ENCODE measurements around the gene LMF1. TPM values are rescaled to one million over a fixed set of nuclear protein-coding genes. Genes with fewer than 3 reads are reported as not detected.

Gene LMF1
- polyA plus RNA-seq, 2 donors: 8.2 to 17.2 TPM

- WGBS, 2 donors: 74 to 75% methylated on average over 38 to 41 of the region's 41 CpGs
- Histone ChIP-seq H3K4me3 (ENCODE audit: low read depth in 1 of 2, low read length in 2 of 2) (no peak overlapping the region), H3K27me3 (ENCODE audit: control insufficient read depth in 1 of 2, insufficient read depth in 2 of 2, low read length in 2 of 2) (no peaks in the 10 kb centered on the region), H3K4me1 (ENCODE audit: control insufficient read depth in 2 of 2, insufficient read depth in 2 of 2, low read length in 1 of 2) (peaks cover 0 to 22% of the 10 kb centered on the region in 2 donors), H3K36me3 (ENCODE audit: control insufficient read depth in 2 of 2, insufficient read depth in 2 of 2, low read length in 1 of 2) (no peaks in the 10 kb centered on the region), H3K27ac (ENCODE audit: low read depth in 2 of 2, low read length in 1 of 2) (no peak overlapping the region), H3K9me3 (ENCODE audit: control insufficient read depth in 2 of 2, insufficient read depth in 1 of 2, low read depth in 1 of 2, low read length in 1 of 2) (no peaks in the 10 kb centered on the region)
Observed at GRCh38 chr16:1003391-1004347, 32.9 kb upstream of the LMF1 start.

GRCh38 chr16:1002399-1003166 is 31.8 kb upstream of the LMF1 start:
- H3K9me3 ChIP-seq (ENCODE audit: control insufficient read depth in 2 of 2, insufficient read depth in 1 of 2, low read depth in 1 of 2, low read length in 1 of 2): no peaks in the 10 kb centered on the region
- H3K4me3 ChIP-seq (ENCODE audit: low read depth in 1 of 2, low read length in 2 of 2): no peak overlapping the region
- H3K27me3 ChIP-seq (ENCODE audit: control insufficient read depth in 1 of 2, insufficient read depth in 2 of 2, low read length in 2 of 2): no peaks in the 10 kb centered on the region
- 52 to 61% methylated on average over 46 of the region's 46 CpGs for WGBS, 2 donors
- H3K36me3 ChIP-seq (ENCODE audit: control insufficient read depth in 2 of 2, insufficient read depth in 2 of 2, low read length in 1 of 2): no peaks in the 10 kb centered on the region
- H3K27ac ChIP-seq (ENCODE audit: low read depth in 2 of 2, low read length in 1 of 2): no peak overlapping the region
- H3K4me1 ChIP-seq (ENCODE audit: control insufficient read depth in 2 of 2, insufficient read depth in 2 of 2, low read length in 1 of 2): peaks cover 0 to 21% of the 10 kb centered on the region in 2 donors

- Histone ChIP-seq H3K9me3 (ENCODE audit: control insufficient read depth in 2 of 2, insufficient read depth in 1 of 2, low read depth in 1 of 2, low read length in 1 of 2) (peaks cover 0 to 4% of the 10 kb centered on the region in 2 donors), H3K27ac (ENCODE audit: low read depth in 2 of 2, low read length in 1 of 2) (no peak overlapping the region), H3K4me3 (ENCODE audit: low read depth in 1 of 2, low read length in 2 of 2) (no peak overlapping the region), H3K4me1 (ENCODE audit: control insufficient read depth in 2 of 2, insufficient read depth in 2 of 2, low read length in 1 of 2) (peaks cover 0 to 15% of the 10 kb centered on the region in 2 donors), H3K27me3 (ENCODE audit: control insufficient read depth in 1 of 2, insufficient read depth in 2 of 2, low read length in 2 of 2) (peaks cover 0 to 7% of the 10 kb centered on the region in 2 donors), H3K36me3 (ENCODE audit: control insufficient read depth in 2 of 2, insufficient read depth in 2 of 2, low read length in 1 of 2) (no peaks in the 10 kb centered on the region)
- WGBS, 2 donors: 90 to 94% methylated on average over 11 of the region's 11 CpGs
Observed at GRCh38 chr16:1001096-1001495, 30.3 kb upstream of the LMF1 start.

GRCh38 chr16:1000608-1001007 is 29.8 kb upstream of the LMF1 start:
- Histone ChIP-seq H3K27ac (ENCODE audit: low read depth in 2 of 2, low read length in 1 of 2) (no peak overlapping the region), H3K4me1 (ENCODE audit: control insufficient read depth in 2 of 2, insufficient read depth in 2 of 2, low read length in 1 of 2) (peaks cover 0 to 15% of the 10 kb centered on the region in 2 donors), H3K4me3 (ENCODE audit: low read depth in 1 of 2, low read length in 2 of 2) (no peak overlapping the region), H3K36me3 (ENCODE audit: control insufficient read depth in 2 of 2, insufficient read depth in 2 of 2, low read length in 1 of 2) (no peaks in the 10 kb centered on the region), H3K27me3 (ENCODE audit: control insufficient read depth in 1 of 2, insufficient read depth in 2 of 2, low read length in 2 of 2) (peaks cover 0 to 7% of the 10 kb centered on the region in 2 donors), H3K9me3 (ENCODE audit: control insufficient read depth in 2 of 2, insufficient read depth in 1 of 2, low read depth in 1 of 2, low read length in 1 of 2) (peaks cover 0 to 9% of the 10 kb centered on the region in 2 donors)
- WGBS, 2 donors: 87 to 88% methylated on average over 17 of the region's 17 CpGs

DNA sequence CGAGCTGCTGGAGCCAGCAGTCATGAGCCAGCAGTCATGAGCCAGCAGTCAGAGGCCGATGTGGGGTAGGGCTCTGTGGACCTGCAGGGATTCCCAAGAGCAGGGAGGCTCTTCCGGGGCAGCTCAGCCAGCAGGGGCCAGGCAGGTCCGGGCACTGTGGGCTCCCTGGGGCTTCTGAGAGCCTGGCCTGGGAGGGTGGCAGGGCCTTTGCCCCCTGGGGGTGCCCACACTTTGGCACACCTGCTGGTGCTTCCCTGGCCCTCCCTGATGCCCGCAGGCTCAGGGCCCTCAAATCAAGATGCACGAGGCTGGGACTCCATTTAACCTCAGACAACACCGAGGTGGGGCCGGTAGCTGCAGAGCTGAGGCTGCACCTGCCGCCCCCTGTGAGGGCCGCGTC is 28.9 kb upstream of the LMF1 start:
- peaks cover 4 to 17% of the 10 kb centered on the region in 2 donors for H3K9me3 ChIP-seq (ENCODE audit: control insufficient read depth in 2 of 2, insufficient read depth in 1 of 2, low read depth in 1 of 2, low read length in 1 of 2)
- no peaks in the 10 kb centered on the region for H3K36me3 ChIP-seq (ENCODE audit: control insufficient read depth in 2 of 2, insufficient read depth in 2 of 2, low read length in 1 of 2)
- H3K4me3 ChIP-seq (ENCODE audit: low read depth in 1 of 2, low read length in 2 of 2): no peak overlapping the region
- 80 to 84% methylated on average over 8 to 11 of the region's 11 CpGs for WGBS, 2 donors
- peaks cover 0 to 15% of the 10 kb centered on the region in 2 donors for H3K4me1 ChIP-seq (ENCODE audit: control insufficient read depth in 2 of 2, insufficient read depth in 2 of 2, low read length in 1 of 2)
- no peak overlapping the region for H3K27ac ChIP-seq (ENCODE audit: low read depth in 2 of 2, low read length in 1 of 2)
- peaks cover 0 to 7% of the 10 kb centered on the region in 2 donors for H3K27me3 ChIP-seq (ENCODE audit: control insufficient read depth in 1 of 2, insufficient read depth in 2 of 2, low read length in 2 of 2)

GRCh38 chr16:998615-999014 is 27.8 kb upstream of the LMF1 start:
- WGBS, 2 donors: 87 to 89% methylated on average over 11 of the region's 11 CpGs
- H3K4me3 ChIP-seq (ENCODE audit: low read depth in 1 of 2, low read length in 2 of 2): no peak overlapping the region
- no peaks in the 10 kb centered on the region for H3K36me3 ChIP-seq (ENCODE audit: control insufficient read depth in 2 of 2, insufficient read depth in 2 of 2, low read length in 1 of 2)
- peaks cover 0 to 13% of the 10 kb centered on the region in 2 donors for H3K4me1 ChIP-seq (ENCODE audit: control insufficient read depth in 2 of 2, insufficient read depth in 2 of 2, low read length in 1 of 2)
- H3K9me3 ChIP-seq (ENCODE audit: control insufficient read depth in 2 of 2, insufficient read depth in 1 of 2, low read depth in 1 of 2, low read length in 1 of 2): peaks cover 4 to 21% of the 10 kb centered on the region in 2 donors
- H3K27ac ChIP-seq (ENCODE audit: low read depth in 2 of 2, low read length in 1 of 2): no peak overlapping the region
- H3K27me3 ChIP-seq (ENCODE audit: control insufficient read depth in 1 of 2, insufficient read depth in 2 of 2, low read length in 2 of 2): peaks cover 0 to 7% of the 10 kb centered on the region in 2 donors

DNA sequence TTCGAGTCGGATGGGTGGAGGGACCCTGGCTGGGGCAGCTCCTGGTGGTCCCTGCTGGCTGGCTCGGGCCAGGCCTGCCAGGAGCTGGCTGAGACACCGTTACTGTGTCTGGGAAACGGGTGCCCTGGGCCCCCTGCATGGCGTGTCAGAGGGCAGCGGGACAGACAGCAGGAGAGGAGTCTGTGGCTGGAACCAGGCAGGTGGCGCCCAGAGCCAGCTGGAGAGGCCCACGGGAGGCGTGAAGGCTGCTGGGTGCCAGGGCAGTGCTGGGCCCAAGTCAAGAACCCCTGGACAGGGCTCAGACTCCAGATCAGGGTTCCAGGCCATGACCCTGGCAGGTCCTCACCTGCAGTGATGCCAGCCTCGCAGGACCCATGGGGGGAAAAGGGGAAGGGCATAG is 27.4 kb upstream of the LMF1 start:
- peaks cover 4 to 21% of the 10 kb centered on the region in 2 donors for H3K9me3 ChIP-seq (ENCODE audit: control insufficient read depth in 2 of 2, insufficient read depth in 1 of 2, low read depth in 1 of 2, low read length in 1 of 2)
- H3K27me3 ChIP-seq (ENCODE audit: control insufficient read depth in 1 of 2, insufficient read depth in 2 of 2, low read length in 2 of 2): peaks cover 0 to 7% of the 10 kb centered on the region in 2 donors
- 59 to 66% methylated on average over 11 of the region's 11 CpGs for WGBS, 2 donors
- no peak overlapping the region for H3K27ac ChIP-seq (ENCODE audit: low read depth in 2 of 2, low read length in 1 of 2)
- peaks cover 0 to 9% of the 10 kb centered on the region in 2 donors for H3K4me1 ChIP-seq (ENCODE audit: control insufficient read depth in 2 of 2, insufficient read depth in 2 of 2, low read length in 1 of 2)
- H3K36me3 ChIP-seq (ENCODE audit: control insufficient read depth in 2 of 2, insufficient read depth in 2 of 2, low read length in 1 of 2): no peaks in the 10 kb centered on the region
- no peak overlapping the region for H3K4me3 ChIP-seq (ENCODE audit: low read depth in 1 of 2, low read length in 2 of 2)

GRCh38 chr16:997440-998051 is 26.8 kb upstream of the LMF1 start:
- Histone ChIP-seq H3K4me1 (ENCODE audit: control insufficient read depth in 2 of 2, insufficient read depth in 2 of 2, low read length in 1 of 2) (peaks cover 0 to 4% of the 10 kb centered on the region in 2 donors), H3K4me3 (ENCODE audit: low read depth in 1 of 2, low read length in 2 of 2) (no peak overlapping the region), H3K36me3 (ENCODE audit: control insufficient read depth in 2 of 2, insufficient read depth in 2 of 2, low read length in 1 of 2) (no peaks in the 10 kb centered on the region), H3K27ac (ENCODE audit: low read depth in 2 of 2, low read length in 1 of 2) (no peak overlapping the region), H3K9me3 (ENCODE audit: control insufficient read depth in 2 of 2, insufficient read depth in 1 of 2, low read depth in 1 of 2, low read length in 1 of 2) (peaks cover 4 to 21% of the 10 kb centered on the region in 2 donors), H3K27me3 (ENCODE audit: control insufficient read depth in 1 of 2, insufficient read depth in 2 of 2, low read length in 2 of 2) (peaks cover 0 to 7% of the 10 kb centered on the region in 2 donors)
- 21 to 26% methylated on average over 34 to 39 of the region's 39 CpGs for WGBS, 2 donors

DNA sequence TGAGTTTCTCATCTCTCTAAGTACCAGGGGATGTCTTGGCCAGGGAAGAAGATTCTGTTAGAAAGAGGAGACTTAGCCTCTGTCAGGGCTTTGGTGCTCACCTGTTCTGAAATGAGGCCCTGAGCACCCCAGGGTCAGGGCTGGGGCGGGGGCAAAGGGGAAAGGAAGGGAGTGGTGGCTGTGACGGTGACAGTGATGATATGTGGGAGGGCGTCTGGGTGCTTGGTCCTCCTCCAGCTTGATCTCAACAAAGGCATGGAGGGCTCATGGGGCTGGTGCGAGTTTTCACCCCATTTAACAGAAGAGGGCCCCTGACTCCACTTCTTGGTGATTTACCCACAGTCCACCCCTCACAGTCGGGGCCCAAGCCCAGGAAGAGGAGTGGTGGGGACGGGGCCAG is 25.9 kb upstream of the LMF1 start:
- peaks cover 4 to 21% of the 10 kb centered on the region in 2 donors for H3K9me3 ChIP-seq (ENCODE audit: control insufficient read depth in 2 of 2, insufficient read depth in 1 of 2, low read depth in 1 of 2, low read length in 1 of 2)
- peaks cover 0 to 2% of the 10 kb centered on the region in 2 donors for H3K4me1 ChIP-seq (ENCODE audit: control insufficient read depth in 2 of 2, insufficient read depth in 2 of 2, low read length in 1 of 2)
- H3K27me3 ChIP-seq (ENCODE audit: control insufficient read depth in 1 of 2, insufficient read depth in 2 of 2, low read length in 2 of 2): peaks cover 0 to 7% of the 10 kb centered on the region in 2 donors
- 69 to 72% methylated on average over 6 of the region's 6 CpGs for WGBS, 2 donors
- no peak overlapping the region for H3K27ac ChIP-seq (ENCODE audit: low read depth in 2 of 2, low read length in 1 of 2)
- H3K4me3 ChIP-seq (ENCODE audit: low read depth in 1 of 2, low read length in 2 of 2): no peak overlapping the region
- H3K36me3 ChIP-seq (ENCODE audit: control insufficient read depth in 2 of 2, insufficient read depth in 2 of 2, low read length in 1 of 2): no peaks in the 10 kb centered on the region
